GM12892 (cell line): ENCODE measurements around the gene MAP2K3.

Experiments used
- POLR2A ChIP-seq: IDR thresholded peaks from 2 replicates; pipeline ENCODE4 v1.6.1; 2011; ENCODE audit warnings: low read depth, low read length, control low read depth
- POLR2AphosphoS5 ChIP-seq: IDR thresholded peaks from 2 replicates; pipeline ENCODE4 v1.6.1; 2011; ENCODE audit warnings: low read depth, low read length, control low read depth
- TAF1 ChIP-seq: IDR thresholded peaks from 2 replicates; pipeline ENCODE4 v1.6.1; 2011; ENCODE audit warnings: low read depth, mild to moderate bottlenecking, control low read depth, low read length, borderline replicate concordance

DNA sequence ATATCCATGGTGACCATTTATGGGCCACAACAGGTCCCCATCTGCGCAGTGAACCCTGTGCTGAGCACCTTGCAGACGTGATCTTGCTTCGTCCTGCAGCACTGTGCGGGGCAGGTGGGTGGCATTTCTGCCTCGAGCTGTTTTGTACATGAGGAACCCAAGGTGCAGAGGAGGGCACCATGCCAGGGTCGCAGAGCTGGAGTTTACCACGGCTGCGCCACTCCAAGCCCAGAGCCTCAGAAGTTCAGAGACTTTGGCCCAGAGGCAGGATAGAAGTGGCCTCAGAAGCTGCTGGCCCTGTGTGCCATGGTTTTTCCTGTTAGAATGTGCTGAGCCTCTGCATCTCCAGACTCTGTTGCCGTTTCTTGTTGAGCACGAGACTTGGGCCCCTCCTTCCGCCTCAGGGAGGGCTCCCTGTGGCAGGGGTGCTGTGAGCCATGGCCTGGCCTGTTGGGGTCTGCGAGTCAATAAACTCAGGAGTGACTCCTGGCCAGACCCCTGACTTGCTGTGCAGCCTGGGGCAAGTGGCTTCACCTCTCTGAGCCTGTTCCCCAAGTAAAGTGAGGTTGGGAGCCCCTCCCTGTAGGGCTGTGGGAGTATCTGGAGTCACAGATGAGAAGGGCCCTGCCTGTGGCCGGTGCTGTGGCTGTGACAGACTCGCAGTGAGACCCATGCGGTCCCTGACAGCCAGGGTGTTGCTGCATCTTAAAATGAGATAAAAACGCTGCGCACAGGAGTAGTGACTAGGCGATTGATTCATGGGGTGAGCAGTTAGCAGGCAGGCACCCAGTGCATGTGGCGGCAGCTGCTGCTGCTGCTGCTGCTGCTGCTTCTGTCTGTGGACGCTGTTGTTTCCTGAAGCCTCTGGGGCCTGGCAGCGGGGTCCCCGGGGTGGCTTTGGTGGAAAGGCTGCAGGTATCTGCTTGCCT lies 11.8 kb downstream of the MAP2K3 start:
- TF ChIP-seq POLR2A (no peak), POLR2AphosphoS5 (no peak), TAF1 (no peak)
